ENCODE measurements around the gene SYNGR3. TPM values are rescaled to one million over a fixed set of nuclear protein-coding genes. Genes with fewer than 3 reads are reported as not detected.

SYNGR3 gene
- polyA plus RNA-seq, 1 donor (not counting 4 experiments of a cell fraction or from before 2014, with no cell fraction given): 0.30 TPM

GRCh38 chr16:1972490-1972877, 17.3 kb upstream of the SYNGR3 start:
- no peaks in the 10 kb centered on the region for H3K27me3 ChIP-seq (ENCODE audit: control insufficient read depth, extremely low read depth, insufficient read depth, low read length)
- DNase-seq (ENCODE audit: low read depth, low spot score) (no peak), FAIRE-seq (no peak)
- dilution Hi-C loops (cut with MboI; ENCODE audit: extremely low pct_ligation_motif_present, low sequenced_read_pairs): no loop called here
- TF ChIP-seq, protein P1, sequence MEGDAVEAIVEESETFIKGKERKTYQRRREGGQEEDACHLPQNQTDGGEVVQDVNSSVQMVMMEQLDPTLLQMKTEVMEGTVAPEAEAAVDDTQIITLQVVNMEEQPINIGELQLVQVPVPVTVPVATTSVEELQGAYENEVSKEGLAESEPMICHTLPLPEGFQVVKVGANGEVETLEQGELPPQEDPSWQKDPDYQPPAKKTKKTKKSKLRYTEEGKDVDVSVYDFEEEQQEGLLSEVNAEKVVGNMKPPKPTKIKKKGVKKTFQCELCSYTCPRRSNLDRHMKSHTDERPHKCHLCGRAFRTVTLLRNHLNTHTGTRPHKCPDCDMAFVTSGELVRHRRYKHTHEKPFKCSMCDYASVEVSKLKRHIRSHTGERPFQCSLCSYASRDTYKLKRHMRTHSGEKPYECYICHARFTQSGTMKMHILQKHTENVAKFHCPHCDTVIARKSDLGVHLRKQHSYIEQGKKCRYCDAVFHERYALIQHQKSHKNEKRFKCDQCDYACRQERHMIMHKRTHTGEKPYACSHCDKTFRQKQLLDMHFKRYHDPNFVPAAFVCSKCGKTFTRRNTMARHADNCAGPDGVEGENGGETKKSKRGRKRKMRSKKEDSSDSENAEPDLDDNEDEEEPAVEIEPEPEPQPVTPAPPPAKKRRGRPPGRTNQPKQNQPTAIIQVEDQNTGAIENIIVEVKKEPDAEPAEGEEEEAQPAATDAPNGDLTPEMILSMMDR (optimal IDR thresholded peaks at IDR 0.05 in 1 of 3, IDR thresholded peaks at IDR 0.05 in 1 of 3, conservative IDR thresholded peaks at IDR 0.05 in 1 of 3; ENCODE audit: extremely low read depth in 1 of 3, insufficient read depth in 2 of 3, low read length in 3 of 3): no peak
- no peak for TF ChIP-seq EZH2 (IDR thresholded peaks at IDR 0.05; ENCODE audit: low read length)
- peak overlapping the region; percentile 89 for H3K9ac ChIP-seq (ENCODE audit: control insufficient read depth, extremely low read depth, insufficient read depth, low read length)
- no peaks in the 10 kb centered on the region for H3K9me3 ChIP-seq (ENCODE audit: control insufficient read depth, low read depth, low read length)
- peaks cover 13% of the 10 kb centered on the region for H3K4me1 ChIP-seq (ENCODE audit: control insufficient read depth, extremely low read depth, insufficient read depth, low read length)
- H4K20me1 ChIP-seq (ENCODE audit: control insufficient read depth, extremely low read depth, insufficient read depth, low read length): no peaks in the 10 kb centered on the region
- H3K27ac ChIP-seq (ENCODE audit: control insufficient read depth, insufficient read depth, low read length): peak overlapping the region; percentile 84
- H3K9me1 ChIP-seq (ENCODE audit: control insufficient read depth, extremely low read depth, insufficient read depth, low read length): no peaks in the 10 kb centered on the region
- peak overlapping the region; percentile 92 to 100 (median 93) for H3K4me3 ChIP-seq (ENCODE audit: control insufficient read depth in 2 of 3, extremely low read depth in 1 of 3, insufficient read depth in 2 of 3, low read depth in 1 of 3, low read length in 3 of 3)
- peaks cover 32% of the 10 kb centered on the region for H3K79me2 ChIP-seq (ENCODE audit: control insufficient read depth, insufficient read depth, low read length)
- H3K36me3 ChIP-seq (ENCODE audit: control insufficient read depth in 2 of 2, extremely low read depth in 1 of 2, insufficient read depth in 2 of 2, low read length in 2 of 2): peaks cover under 1 to 22% of the 10 kb centered on the region in 2 experiments
- no peak overlapping the region for H2AFZ ChIP-seq (ENCODE audit: control insufficient read depth, low read length)
- peak overlapping the region; percentile 95 for H3K4me2 ChIP-seq (ENCODE audit: control insufficient read depth, extremely low read depth, insufficient read depth, low read depth, low read length)

DNA sequence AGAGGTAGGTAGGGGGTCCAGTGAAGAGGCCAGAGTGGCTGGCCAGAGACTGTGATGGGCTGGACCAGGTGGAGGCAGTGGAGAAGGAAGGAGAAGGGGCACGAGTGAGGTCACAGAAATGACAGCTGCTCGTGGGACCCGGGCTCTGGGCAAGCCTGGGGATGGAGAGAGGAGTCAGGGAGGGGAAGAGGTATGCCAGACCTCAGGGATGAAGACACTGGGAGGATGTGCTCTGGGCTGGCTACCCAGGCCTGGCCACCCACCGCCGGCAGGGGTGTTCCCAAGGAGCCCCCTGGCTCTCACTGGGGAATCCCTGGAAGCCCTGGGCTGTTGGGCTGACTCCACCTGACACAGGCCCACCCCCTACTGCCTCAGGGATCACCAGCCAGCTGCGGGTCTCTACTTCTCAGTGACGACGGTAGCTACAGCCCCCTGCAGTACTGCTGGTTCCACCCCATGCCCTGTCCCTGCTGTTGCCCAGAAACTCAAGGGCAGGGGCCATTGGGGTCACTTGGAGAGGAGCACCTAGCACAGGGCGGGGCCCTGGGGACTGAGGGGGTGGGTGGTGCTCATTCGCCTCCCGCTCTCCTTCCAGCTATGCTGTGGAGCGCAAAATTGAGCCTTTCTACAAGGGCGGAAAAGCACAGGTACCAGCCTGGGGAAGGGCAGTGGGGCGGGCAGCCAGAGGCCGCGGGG, 16.2 kb upstream of the SYNGR3 start:
- no peaks in the 10 kb centered on the region for H3K9me3 ChIP-seq (ENCODE audit: control insufficient read depth, low read depth, low read length)
- no peak overlapping the region for H3K4me3 ChIP-seq (ENCODE audit: control insufficient read depth in 2 of 3, extremely low read depth in 1 of 3, insufficient read depth in 2 of 3, low read depth in 1 of 3, low read length in 3 of 3)
- peaks cover 14% of the 10 kb centered on the region for H3K4me1 ChIP-seq (ENCODE audit: control insufficient read depth, extremely low read depth, insufficient read depth, low read length)
- no peaks in the 10 kb centered on the region for H3K27me3 ChIP-seq (ENCODE audit: control insufficient read depth, extremely low read depth, insufficient read depth, low read length)
- H3K9ac ChIP-seq (ENCODE audit: control insufficient read depth, extremely low read depth, insufficient read depth, low read length): no peak overlapping the region
- TF ChIP-seq, protein P1 (optimal IDR thresholded peaks at IDR 0.05 in 1 of 3, IDR thresholded peaks at IDR 0.05 in 1 of 3, conservative IDR thresholded peaks at IDR 0.05 in 1 of 3; ENCODE audit: extremely low read depth in 1 of 3, insufficient read depth in 2 of 3, low read length in 3 of 3): no peak
- TF ChIP-seq EZH2 (IDR thresholded peaks at IDR 0.05; ENCODE audit: low read length): no peak
- H3K4me2 ChIP-seq (ENCODE audit: control insufficient read depth, extremely low read depth, insufficient read depth, low read depth, low read length): peak overlapping the region; percentile 32
- H4K20me1 ChIP-seq (ENCODE audit: control insufficient read depth, extremely low read depth, insufficient read depth, low read length): no peaks in the 10 kb centered on the region
- no peak overlapping the region for H2AFZ ChIP-seq (ENCODE audit: control insufficient read depth, low read length)
- no peak overlapping the region for H3K27ac ChIP-seq (ENCODE audit: control insufficient read depth, insufficient read depth, low read length)
- dilution Hi-C loops (cut with MboI; ENCODE audit: extremely low pct_ligation_motif_present, low sequenced_read_pairs): no loop called here
- peaks cover 32% of the 10 kb centered on the region for H3K79me2 ChIP-seq (ENCODE audit: control insufficient read depth, insufficient read depth, low read length)
- FAIRE-seq: no peak
- peaks cover 12 to 23% of the 10 kb centered on the region in 2 experiments for H3K36me3 ChIP-seq (ENCODE audit: control insufficient read depth in 2 of 2, extremely low read depth in 1 of 2, insufficient read depth in 2 of 2, low read length in 2 of 2)
- no peak for DNase-seq (ENCODE audit: low read depth, low spot score)
- H3K9me1 ChIP-seq (ENCODE audit: control insufficient read depth, extremely low read depth, insufficient read depth, low read length): no peaks in the 10 kb centered on the region
